ENCODE results near the gene ZFYVE9. TPM values are rescaled to one million over a fixed set of nuclear protein-coding genes. Genes with fewer than 3 reads are reported as not detected.
A peak's percentile ranks its signal among the peaks of the same experiment; 100 is the strongest.
"Not testable (repeated sequence)": the region's sequence is repeated elsewhere in the genome, so short reads cannot be mapped to it uniquely, and the experiment has no call there.

Gene ZFYVE9, protein sequence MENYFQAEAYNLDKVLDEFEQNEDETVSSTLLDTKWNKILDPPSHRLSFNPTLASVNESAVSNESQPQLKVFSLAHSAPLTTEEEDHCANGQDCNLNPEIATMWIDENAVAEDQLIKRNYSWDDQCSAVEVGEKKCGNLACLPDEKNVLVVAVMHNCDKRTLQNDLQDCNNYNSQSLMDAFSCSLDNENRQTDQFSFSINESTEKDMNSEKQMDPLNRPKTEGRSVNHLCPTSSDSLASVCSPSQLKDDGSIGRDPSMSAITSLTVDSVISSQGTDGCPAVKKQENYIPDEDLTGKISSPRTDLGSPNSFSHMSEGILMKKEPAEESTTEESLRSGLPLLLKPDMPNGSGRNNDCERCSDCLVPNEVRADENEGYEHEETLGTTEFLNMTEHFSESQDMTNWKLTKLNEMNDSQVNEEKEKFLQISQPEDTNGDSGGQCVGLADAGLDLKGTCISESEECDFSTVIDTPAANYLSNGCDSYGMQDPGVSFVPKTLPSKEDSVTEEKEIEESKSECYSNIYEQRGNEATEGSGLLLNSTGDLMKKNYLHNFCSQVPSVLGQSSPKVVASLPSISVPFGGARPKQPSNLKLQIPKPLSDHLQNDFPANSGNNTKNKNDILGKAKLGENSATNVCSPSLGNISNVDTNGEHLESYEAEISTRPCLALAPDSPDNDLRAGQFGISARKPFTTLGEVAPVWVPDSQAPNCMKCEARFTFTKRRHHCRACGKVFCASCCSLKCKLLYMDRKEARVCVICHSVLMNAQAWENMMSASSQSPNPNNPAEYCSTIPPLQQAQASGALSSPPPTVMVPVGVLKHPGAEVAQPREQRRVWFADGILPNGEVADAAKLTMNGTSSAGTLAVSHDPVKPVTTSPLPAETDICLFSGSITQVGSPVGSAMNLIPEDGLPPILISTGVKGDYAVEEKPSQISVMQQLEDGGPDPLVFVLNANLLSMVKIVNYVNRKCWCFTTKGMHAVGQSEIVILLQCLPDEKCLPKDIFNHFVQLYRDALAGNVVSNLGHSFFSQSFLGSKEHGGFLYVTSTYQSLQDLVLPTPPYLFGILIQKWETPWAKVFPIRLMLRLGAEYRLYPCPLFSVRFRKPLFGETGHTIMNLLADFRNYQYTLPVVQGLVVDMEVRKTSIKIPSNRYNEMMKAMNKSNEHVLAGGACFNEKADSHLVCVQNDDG (N-terminal part only)
- 10 to 100 TPM; 12.4 to 25.7 (median 19.1) TPM for total RNA-seq
- long read RNA-seq, donor 1, partial matches to known transcripts, result 4 of 6 reads
- long read RNA-seq, donor 1, other reads (novel, unspliced or antisense), result 1 of 6 reads
- long read RNA-seq, donor 2, partial matches to known transcripts, result 7 of 7 reads
- long read RNA-seq, donor 2, other reads (novel, unspliced or antisense), result 0 of 7 reads

DNA sequence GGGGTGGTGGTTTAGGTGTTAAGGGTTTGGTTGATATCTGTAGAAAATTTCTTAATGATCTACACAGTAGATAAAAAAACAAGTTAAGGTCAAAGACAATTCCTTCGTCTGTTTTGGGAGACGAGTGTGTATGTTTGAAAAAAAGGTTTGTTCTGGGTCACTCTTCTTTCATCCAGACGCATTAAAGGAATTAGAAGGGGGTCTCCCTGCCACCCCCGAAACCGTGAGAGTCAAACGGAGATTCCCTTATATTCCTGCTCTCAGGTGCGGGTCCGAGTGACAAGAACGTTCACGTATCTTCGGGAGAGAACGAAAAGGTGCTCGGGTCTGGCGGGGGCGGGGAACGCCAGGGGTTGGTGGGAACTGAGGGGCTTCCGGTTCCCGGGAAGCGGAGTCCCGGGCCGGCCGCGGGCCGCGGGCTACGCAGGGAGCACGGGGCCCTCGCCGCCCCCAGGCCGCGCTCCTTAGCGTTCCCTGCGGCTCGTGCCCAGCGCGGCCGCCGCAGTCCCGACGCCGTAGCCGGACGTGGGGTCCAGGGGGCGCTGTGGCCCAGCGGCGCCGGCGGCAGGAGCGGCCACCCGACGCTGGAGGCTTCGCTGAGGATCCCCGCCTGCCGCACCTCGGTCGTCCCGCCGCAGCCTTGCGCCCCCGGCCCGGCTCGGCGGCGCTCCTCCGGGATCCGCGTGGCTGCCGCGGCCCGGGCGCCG is at the start of gene ZFYVE9:
Gene ZFYVE9 (plus strand): TSS at position 577 of the 707 bp plus-strand sequence. CDS start 91,118 bp downstream, outside the sequence.
- peak; percentile 96 for ATAC-seq
- Histone ChIP-seq H3K4me3 (peak within 1 kb of the TSS; percentile 85), H3K4me1 (ENCODE audit: low read depth) (peaks cover 12% of the 10 kb centered on the region), H3K36me3 (ENCODE audit: low read depth) (no peaks in the 10 kb centered on the region), H3K9me3 (no peaks in the 10 kb centered on the region)
- TF ChIP-seq, protein P1, sequence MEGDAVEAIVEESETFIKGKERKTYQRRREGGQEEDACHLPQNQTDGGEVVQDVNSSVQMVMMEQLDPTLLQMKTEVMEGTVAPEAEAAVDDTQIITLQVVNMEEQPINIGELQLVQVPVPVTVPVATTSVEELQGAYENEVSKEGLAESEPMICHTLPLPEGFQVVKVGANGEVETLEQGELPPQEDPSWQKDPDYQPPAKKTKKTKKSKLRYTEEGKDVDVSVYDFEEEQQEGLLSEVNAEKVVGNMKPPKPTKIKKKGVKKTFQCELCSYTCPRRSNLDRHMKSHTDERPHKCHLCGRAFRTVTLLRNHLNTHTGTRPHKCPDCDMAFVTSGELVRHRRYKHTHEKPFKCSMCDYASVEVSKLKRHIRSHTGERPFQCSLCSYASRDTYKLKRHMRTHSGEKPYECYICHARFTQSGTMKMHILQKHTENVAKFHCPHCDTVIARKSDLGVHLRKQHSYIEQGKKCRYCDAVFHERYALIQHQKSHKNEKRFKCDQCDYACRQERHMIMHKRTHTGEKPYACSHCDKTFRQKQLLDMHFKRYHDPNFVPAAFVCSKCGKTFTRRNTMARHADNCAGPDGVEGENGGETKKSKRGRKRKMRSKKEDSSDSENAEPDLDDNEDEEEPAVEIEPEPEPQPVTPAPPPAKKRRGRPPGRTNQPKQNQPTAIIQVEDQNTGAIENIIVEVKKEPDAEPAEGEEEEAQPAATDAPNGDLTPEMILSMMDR (IDR thresholded peaks at IDR 0.05), result peak; percentile 90
- DNase-seq, result peak; percentile 76 to 88 (median 78)
- intact Hi-C loops (cut with DNase I, micrococcal nuclease), result loop anchor here in 1 of 2 donors (10.0 kb wide), 1 partner anchor 153 kb away; no protein-coding TSS in a partner anchor

DNA sequence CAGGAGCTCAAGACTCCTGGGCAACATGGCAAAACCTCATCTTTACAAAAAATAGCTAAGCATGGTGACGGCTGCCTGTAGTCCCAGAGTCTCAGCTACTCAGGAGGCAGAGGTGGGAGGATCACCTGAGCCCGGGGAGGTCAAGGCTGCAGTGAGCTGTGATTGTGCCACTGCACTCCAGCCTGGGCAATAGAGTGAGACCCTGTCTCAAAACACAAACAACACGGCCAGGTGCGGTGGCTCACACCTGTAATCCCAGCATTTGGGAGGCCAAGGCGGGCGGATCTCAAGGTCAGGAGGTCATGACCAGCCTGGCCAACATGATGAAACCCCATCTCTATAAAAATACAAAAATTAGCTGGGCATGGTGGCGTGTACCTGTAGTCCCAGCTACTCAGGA is 47.6 kb upstream of the ZFYVE9 start:
- H3K4me3 ChIP-seq; ATAC-seq; H3K9me3 ChIP-seq; H3K36me3 ChIP-seq (ENCODE audit: low read depth); DNase-seq; intact Hi-C loops (cut with DNase I, micrococcal nuclease); H3K4me1 ChIP-seq (ENCODE audit: low read depth): not testable (repeated sequence)

DNA sequence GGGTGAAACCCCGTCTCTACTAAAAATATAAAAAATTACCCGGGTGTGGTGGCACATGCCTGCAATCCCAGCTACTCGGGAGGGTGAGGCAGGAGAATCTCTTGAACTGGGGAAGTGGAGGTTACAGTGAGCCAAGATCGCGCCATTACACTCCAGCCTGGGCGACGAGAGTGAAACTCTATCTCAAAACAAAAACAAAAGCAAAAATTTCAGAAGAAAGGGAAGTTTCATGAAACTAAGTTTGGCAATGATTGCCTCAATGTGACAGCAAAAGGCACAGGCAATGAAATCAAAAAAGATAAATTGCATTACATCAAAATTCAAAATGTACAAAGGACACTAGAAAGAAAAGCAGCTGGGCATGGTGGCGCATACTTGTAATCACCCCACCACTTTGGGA is 45.7 kb upstream of the ZFYVE9 start:
- TF ChIP-seq, protein P1 (IDR thresholded peaks at IDR 0.05), result no peak
- H3K4me3 ChIP-seq, result no peak overlapping the region
- intact Hi-C loops (cut with DNase I, micrococcal nuclease), result no loop called here

DNA sequence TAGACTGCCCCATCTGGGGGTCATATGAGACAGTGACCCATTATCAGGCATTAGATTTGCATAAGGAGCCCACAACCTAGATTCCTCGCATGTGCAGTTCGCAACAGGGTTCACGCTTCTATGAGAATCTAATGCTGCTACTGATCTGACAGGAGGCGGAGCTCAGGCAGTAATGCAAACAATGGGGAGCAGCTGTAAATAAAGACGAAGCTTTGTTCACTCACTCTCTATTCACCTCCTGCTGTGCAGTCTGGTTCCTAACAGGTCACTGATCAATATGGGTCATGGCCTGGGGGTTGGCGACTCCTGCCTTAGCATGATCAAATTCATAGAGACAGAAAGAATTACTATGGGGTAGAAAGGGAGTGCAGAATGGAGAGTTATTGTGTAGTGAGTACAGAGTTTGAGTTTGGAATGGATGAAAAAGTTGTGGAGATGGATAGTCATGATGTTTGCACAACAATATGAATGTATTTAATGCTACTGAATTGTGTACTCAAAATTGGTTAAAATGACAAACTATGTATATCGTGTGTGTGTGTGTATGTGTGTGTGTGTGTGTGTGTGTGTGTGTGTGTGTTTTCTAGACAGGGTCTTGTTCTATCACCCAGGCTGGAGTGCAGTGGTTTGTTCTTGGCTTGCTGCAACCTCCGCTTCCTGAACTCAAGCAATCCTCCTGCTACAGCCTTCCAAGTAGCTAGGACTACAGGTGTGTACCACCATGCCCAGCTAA is 43.6 kb upstream of the ZFYVE9 start:
- ATAC-seq, result no peak
- Histone ChIP-seq H3K9me3 (no peaks in the 10 kb centered on the region), H3K4me3 (no peak overlapping the region), H3K4me1 (ENCODE audit: low read depth) (no peaks in the 10 kb centered on the region), H3K36me3 (ENCODE audit: low read depth) (no peaks in the 10 kb centered on the region)
- intact Hi-C loops (cut with DNase I, micrococcal nuclease), result no loop called here
- TF ChIP-seq, protein P1 (IDR thresholded peaks at IDR 0.05), result no peak
- DNase-seq, result no peak

More for the DNA sequence above, 45.7 kb upstream of the ZFYVE9 start:
- DNase-seq (no peak), ATAC-seq (no peak)
- no peaks in the 10 kb centered on the region for H3K4me1 ChIP-seq (ENCODE audit: low read depth)
- no peaks in the 10 kb centered on the region for H3K36me3 ChIP-seq (ENCODE audit: low read depth)
- H3K9me3 ChIP-seq, result no peaks in the 10 kb centered on the region

DNA sequence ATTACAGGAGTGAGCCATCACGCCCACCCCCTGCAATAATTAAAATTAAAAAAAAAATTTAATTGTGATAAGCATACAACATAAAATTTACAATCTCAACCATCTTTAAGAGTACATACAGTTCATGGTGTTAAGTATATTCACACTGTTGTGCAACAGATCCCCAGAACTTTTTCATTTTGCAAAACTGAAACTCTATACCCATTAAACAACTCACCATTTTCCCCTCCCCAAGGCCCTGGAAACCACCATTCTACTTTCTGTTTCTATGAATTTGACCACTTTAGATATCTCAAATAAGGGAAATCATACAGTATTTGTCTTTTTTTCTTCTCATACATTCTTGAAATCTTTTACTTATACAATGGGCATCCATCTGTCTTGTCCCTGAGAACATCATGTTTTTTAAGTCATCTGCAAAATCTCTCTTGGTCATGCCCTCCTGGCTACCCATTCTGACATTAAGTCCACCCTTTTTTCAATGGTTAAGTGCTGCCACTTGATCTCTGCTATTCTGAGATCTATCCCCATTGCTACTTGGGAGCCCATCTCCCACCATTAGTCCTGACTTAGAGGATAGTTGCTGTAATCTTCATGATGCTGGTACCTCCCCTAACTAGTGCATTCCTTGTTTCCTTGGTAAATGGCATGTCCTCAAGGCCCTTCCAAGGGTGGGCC is 39.4 kb upstream of the ZFYVE9 start:
- Histone ChIP-seq H3K4me3 (no peak overlapping the region), H3K4me1 (ENCODE audit: low read depth) (no peaks in the 10 kb centered on the region), H3K36me3 (ENCODE audit: low read depth) (no peaks in the 10 kb centered on the region), H3K9me3 (no peaks in the 10 kb centered on the region)
- DNase-seq, result no peak
- ATAC-seq, result no peak
- intact Hi-C loops (cut with DNase I, micrococcal nuclease), result no loop called here
- TF ChIP-seq, protein P1 (IDR thresholded peaks at IDR 0.05), result no peak
